Naive thymus-derived CD4-positive, alpha-beta T cell (primary cell): Measurements from ENCODE around the gene AATK. TPM values are rescaled to one million over a fixed set of nuclear protein-coding genes. Genes with fewer than 3 reads are reported as not detected.

Source experiments
- ATAC-seq: fragments of 150-1000 bp; cut with Tn5 transposase; 2 replicates; pipeline ENCODE4 v1.10.0; 2021; ENCODE audit warnings: mild to moderate bottlenecking, moderate library complexity
- CTCF ChIA-PET: fragments of 350-600 bp; sonication (Branson Sonifier 250); formaldehyde crosslinking; loops from one replicate; lab custom pipeline; 2021; ENCODE audit warnings: antibody characterized with exemption; lab: Charles Lee
- POLR2A ChIA-PET: fragments of 350-600 bp; sonication (Branson Sonifier 250); formaldehyde crosslinking; loops from one replicate; lab custom pipeline; 2021; ENCODE audit warnings: antibody characterized with exemption, inconsistent platforms; lab: Charles Lee
- DNase-seq, 9 donors: peaks; one replicate each; pipeline versions ENCODE4 v3.0.0 to v3.0.0-alpha.2; 2020 to 2022; ENCODE audit warnings: mixed read lengths in 1 of 9
- H3K27ac ChIP-seq: one replicate; pipeline ENCODE4 v1.7.0; 2013; ENCODE audit warnings: mild to moderate bottlenecking, low read depth, low read length, moderate library complexity
- H3K27me3 ChIP-seq, 2 donors: one replicate each; pipeline ENCODE4 v1.7.0; 2013; ENCODE audit warnings: low read length in 2 of 2, mild to moderate bottlenecking in 2 of 2, moderate library complexity in 2 of 2; ENCODE audit not compliant: control insufficient read depth in 2 of 2, insufficient read depth in 2 of 2
- H3K36me3 ChIP-seq, 3 experiments: 1 replicate in 2 of 3; 2 replicates in 1 of 3; pipeline ENCODE4 v1.7.0; 2013; ENCODE audit warnings: low read length in 3 of 3, mild to moderate bottlenecking in 3 of 3, moderate library complexity in 1 of 3; ENCODE audit not compliant: insufficient read depth in 3 of 3, control insufficient read depth in 2 of 3
- H3K4me1 ChIP-seq, 2 donors: one replicate each; pipeline ENCODE4 v1.7.0; 2013; ENCODE audit warnings: low read length in 2 of 2, mild to moderate bottlenecking in 2 of 2, moderate library complexity in 1 of 2; ENCODE audit not compliant: control insufficient read depth in 2 of 2, insufficient read depth in 2 of 2
- H3K4me3 ChIP-seq: 2 replicates; pipeline ENCODE4 v1.7.0; 2013; ENCODE audit warnings: mild to moderate bottlenecking, low read length
- H3K9me3 ChIP-seq, 3 experiments: 1 replicate in 2 of 3; 2 replicates in 1 of 3; pipeline ENCODE4 v1.7.0; 2013; ENCODE audit warnings: low read length in 3 of 3; ENCODE audit not compliant: control insufficient read depth in 2 of 3
- H3K27ac Mint-ChIP-seq, 9 donors: one replicate each; pipeline ENCODE4 v1.8.0; 2020 to 2022; ENCODE audit warnings: mixed read lengths in 9 of 9, mild to moderate bottlenecking in 8 of 9, moderate library complexity in 5 of 9, inconsistent platforms in 2 of 9
- H3K27me3 Mint-ChIP-seq, 5 donors: one replicate each; pipeline ENCODE4 v1.8.0; 2021 to 2022; ENCODE audit warnings: mixed read lengths in 5 of 5, mild to moderate bottlenecking in 1 of 5
- H3K36me3 Mint-ChIP-seq, 5 donors: one replicate each; pipeline ENCODE4 v1.8.0; 2020 to 2022; ENCODE audit warnings: mixed read lengths in 5 of 5, mild to moderate bottlenecking in 3 of 5, inconsistent platforms in 1 of 5
- H3K4me1 Mint-ChIP-seq, 7 donors: one replicate each; pipeline ENCODE4 v1.8.0; 2020 to 2022; ENCODE audit warnings: mixed read lengths in 7 of 7, mild to moderate bottlenecking in 3 of 7, inconsistent platforms in 1 of 7
- H3K4me3 Mint-ChIP-seq, 10 donors: one replicate each; pipeline ENCODE4 v1.8.0; 2020 to 2022; ENCODE audit warnings: mild to moderate bottlenecking in 10 of 10, mixed read lengths in 10 of 10, moderate library complexity in 6 of 10, inconsistent platforms in 2 of 10
- H3K9me3 Mint-ChIP-seq, 11 donors: one replicate each; pipeline ENCODE4 v1.8.0; 2020 to 2022; ENCODE audit warnings: mixed read lengths in 11 of 11, mild to moderate bottlenecking in 4 of 11, inconsistent platforms in 1 of 11, moderate library complexity in 1 of 11
- intact Hi-C, 2 donors: fragments of 100-400 bp; cut with micrococcal nuclease; formaldehyde crosslinking; loops; one replicate each; pipeline ENCODE4 v1.15.1; 2023
- polyA plus RNA-seq, 2 donors: library from polyadenylated mRNA; unstranded; fragments of 300-500 nt; fragmentation: Illumina TruSeq; gene quantifications; one replicate each; pipeline ENCODE4 v1.2.3, GENCODE V29; 2021
- total RNA-seq, 6 experiments: library from RNA in 5 of 6; stranded (reverse) in 5 of 6; gene quantifications; 1 replicate in 5 of 6; 2 replicates in 1 of 6; pipeline ENCODE4 v1.2.3 and lab custom pipeline; 2021 to 2026

Gene AATK
- total and polyA plus RNA-seq, 7 experiments from 2014 or later: 0.46 to 10.4 (median 1.4) TPM; not detected in 2

GRCh38 chr17:81169870-81170309, 3.9 kb upstream of the AATK start:
- Mint-ChIP-seq H3K4me3 (no peak overlapping the region), H3K9me3 (peaks cover 0 to 1% (median 0%) of the 10 kb centered on the region in 11 donors), H3K27ac (no peak overlapping the region), H3K36me3 (no peaks in the 10 kb centered on the region), H3K4me1 (no peaks in the 10 kb centered on the region), H3K27me3 (peaks cover 0 to 11% (median 4%) of the 10 kb centered on the region in 5 donors)
- ATAC-seq (no peak), DNase-seq (no peak)
- Histone ChIP-seq H3K9me3 (no peaks in the 10 kb centered on the region), H3K27me3 (no peaks in the 10 kb centered on the region), H3K36me3 (no peaks in the 10 kb centered on the region), H3K27ac (no peak overlapping the region), H3K4me1 (no peaks in the 10 kb centered on the region), H3K4me3 (no peak overlapping the region)
- ChIA-PET CTCF (no interaction called here), POLR2A (no interaction called here)
- intact Hi-C loops: no loop called here

DNA sequence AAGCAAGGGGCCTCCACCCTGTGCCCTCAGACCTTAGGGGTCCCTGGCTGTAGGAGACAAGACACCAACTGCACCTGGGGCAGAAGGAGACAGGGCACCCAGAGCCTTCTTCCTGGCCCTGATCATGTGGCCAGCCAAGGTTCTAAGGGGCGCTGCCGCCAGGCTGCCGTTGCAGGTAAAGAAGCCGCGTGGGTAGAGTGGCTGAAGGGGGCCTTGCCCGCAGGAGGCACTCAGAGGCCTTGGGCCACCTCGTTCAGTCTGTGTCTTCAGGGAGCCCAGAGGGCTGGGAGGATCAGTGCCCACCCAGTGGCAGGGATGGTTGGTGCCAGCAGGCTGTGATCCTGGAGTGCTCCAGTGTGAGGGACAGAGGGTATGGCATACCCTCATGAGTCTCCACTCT, 1.6 kb upstream of the AATK start:
- Histone ChIP-seq H3K4me1 (no peaks in the 10 kb centered on the region), H3K36me3 (no peaks in the 10 kb centered on the region), H3K27me3 (no peaks in the 10 kb centered on the region), H3K4me3 (no peak overlapping the region), H3K9me3 (no peaks in the 10 kb centered on the region), H3K27ac (no peak overlapping the region)
- POLR2A ChIA-PET: no interaction called here
- H3K27me3 Mint-ChIP-seq: peaks cover 0 to 19% (median 10%) of the 10 kb centered on the region in 5 donors
- peak overlapping the region in 1 of 9 donors; percentile 83 for H3K27ac Mint-ChIP-seq
- CTCF ChIA-PET: no interaction called here
- no peaks in the 10 kb centered on the region for H3K36me3 Mint-ChIP-seq
- peaks cover 0 to 1% (median 0%) of the 10 kb centered on the region in 11 donors for H3K9me3 Mint-ChIP-seq
- DNase-seq (no peak), ATAC-seq (no peak)
- intact Hi-C loops: no loop called here
- peak overlapping the region in 2 of 10 donors; percentile 29 to 76 for H3K4me3 Mint-ChIP-seq
- no peaks in the 10 kb centered on the region for H3K4me1 Mint-ChIP-seq

GRCh38 chr17:81167194-81167524, 1.1 kb upstream of the AATK start:
- no peak overlapping the region for H3K27ac ChIP-seq
- no peaks in the 10 kb centered on the region for H3K4me1 Mint-ChIP-seq

DNA sequence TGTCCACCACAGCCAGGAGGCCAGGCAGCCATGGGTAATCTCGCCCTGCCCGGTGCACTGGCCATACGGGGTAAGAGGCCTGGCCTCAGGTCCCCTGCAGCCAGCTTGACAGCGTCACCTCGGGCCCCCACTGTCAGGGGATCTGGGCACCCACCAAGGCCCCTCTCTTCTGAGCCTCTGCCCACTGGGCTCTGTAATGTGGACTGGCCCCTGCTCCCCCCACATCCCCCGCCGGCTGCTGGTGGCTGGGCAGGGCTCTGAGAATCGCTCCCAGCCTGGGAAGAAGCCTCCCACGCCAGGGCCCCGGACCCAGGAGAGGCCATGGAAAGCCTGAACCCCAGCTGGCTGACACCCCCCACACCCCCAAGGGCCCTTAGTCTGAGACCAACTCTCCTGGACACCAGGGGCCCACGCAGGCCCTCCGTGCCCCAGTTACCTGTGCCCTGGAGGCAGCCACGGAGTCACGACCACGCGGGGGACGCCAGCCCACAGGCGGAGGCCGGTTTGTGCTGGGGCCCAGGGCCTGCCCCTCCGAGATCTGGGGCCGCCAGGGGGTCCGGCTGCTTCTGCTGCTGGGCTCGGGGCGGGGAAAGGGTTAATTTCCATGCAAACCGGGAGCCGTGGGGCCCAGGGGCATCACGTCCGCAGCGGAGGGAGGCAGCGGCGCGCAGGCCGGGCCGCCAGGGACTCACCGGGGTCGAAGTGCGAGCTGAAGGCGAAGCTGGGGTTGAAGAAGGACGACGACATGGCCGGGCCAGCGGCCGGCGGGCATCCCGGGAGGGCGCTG, 582 bp downstream of the AATK start, which contains the start of gene PVALEF:
Gene PVALEF, plus strand, starts transcription at position 262 of the 787 bp plus-strand sequence. CDS start 15,720 bp downstream, outside the sequence.
- no peaks in the 10 kb centered on the region for H3K36me3 ChIP-seq
- intact Hi-C loops: no loop called here
- H3K4me1 ChIP-seq: no peaks in the 10 kb centered on the region
- ChIA-PET POLR2A (no interaction called here), CTCF (no interaction called here)
- no peaks in the 10 kb centered on the region for H3K9me3 ChIP-seq
- no peak within 1 kb of the TSS for H3K27ac ChIP-seq
- no peak within 1 kb of the TSS for H3K27ac Mint-ChIP-seq
- peaks cover 0 to 5% (median 0%) of the 10 kb centered on the region in 7 donors for H3K4me1 Mint-ChIP-seq
- H3K27me3 Mint-ChIP-seq: peaks cover 0 to 21% (median 17%) of the 10 kb centered on the region in 5 donors
- no peak within 1 kb of the TSS for H3K4me3 ChIP-seq
- ATAC-seq (no peak), DNase-seq (no peak)
- H3K36me3 Mint-ChIP-seq: no peaks in the 10 kb centered on the region
- H3K4me3 Mint-ChIP-seq: peak within 1 kb of the TSS in 6 of 10 donors; percentile 23 to 76 (median 32)
- no peaks in the 10 kb centered on the region for H3K27me3 ChIP-seq
- H3K9me3 Mint-ChIP-seq: peaks cover 0 to 1% (median 0%) of the 10 kb centered on the region in 11 donors

More at GRCh38 chr17:81167194-81167524, 1.1 kb upstream of the AATK start:
- Mint-ChIP-seq H3K9me3 (peaks cover 0 to 1% (median 0%) of the 10 kb centered on the region in 11 donors), H3K27me3 (peaks cover 0 to 19% (median 10%) of the 10 kb centered on the region in 5 donors), H3K27ac (peak overlapping the region in 2 of 9 donors; percentile 48 to 83), H3K36me3 (no peaks in the 10 kb centered on the region), H3K4me3 (peak overlapping the region in 5 of 10 donors; percentile 29 to 76 (median 49))
- H3K4me3 ChIP-seq: no peak overlapping the region
- intact Hi-C loops: no loop called here
- H3K27me3 ChIP-seq: no peaks in the 10 kb centered on the region
- ATAC-seq (no peak), DNase-seq (no peak)
- no peaks in the 10 kb centered on the region for H3K4me1 ChIP-seq
- H3K9me3 ChIP-seq: no peaks in the 10 kb centered on the region
- no peaks in the 10 kb centered on the region for H3K36me3 ChIP-seq
- ChIA-PET POLR2A (no interaction called here), CTCF (no interaction called here)

GRCh38 chr17:81164371-81165245, 1.4 kb downstream of the AATK start:
- Histone ChIP-seq H3K4me3 (no peak overlapping the region), H3K27me3 (no peaks in the 10 kb centered on the region), H3K36me3 (no peaks in the 10 kb centered on the region), H3K4me1 (no peaks in the 10 kb centered on the region), H3K9me3 (no peaks in the 10 kb centered on the region), H3K27ac (no peak overlapping the region)
- intact Hi-C loops: no loop called here
- ATAC-seq (no peak), DNase-seq (no peak)
- H3K9me3 Mint-ChIP-seq: peaks cover 0 to 1% (median 0%) of the 10 kb centered on the region in 11 donors
- POLR2A ChIA-PET: no interaction called here
- CTCF ChIA-PET: no interaction called here
- H3K4me3 Mint-ChIP-seq: peak overlapping the region in 6 of 10 donors; percentile 9 to 76 (median 20)
- H3K27me3 Mint-ChIP-seq: peaks cover 0 to 23% (median 17%) of the 10 kb centered on the region in 5 donors
- H3K36me3 Mint-ChIP-seq: no peaks in the 10 kb centered on the region
- no peak overlapping the region for H3K27ac Mint-ChIP-seq
- peaks cover 0 to 5% (median 0%) of the 10 kb centered on the region in 7 donors for H3K4me1 Mint-ChIP-seq

- Mint-ChIP-seq H3K27me3 (peaks cover 0 to 23% (median 17%) of the 10 kb centered on the region in 5 donors), H3K4me1 (peaks cover 0 to 5% (median 0%) of the 10 kb centered on the region in 7 donors), H3K4me3 (peak overlapping the region in 4 of 10 donors; percentile 12 to 76 (median 38)), H3K36me3 (no peaks in the 10 kb centered on the region), H3K27ac (no peak overlapping the region), H3K9me3 (peaks cover 0 to 1% (median 0%) of the 10 kb centered on the region in 11 donors)
- Histone ChIP-seq H3K9me3 (no peaks in the 10 kb centered on the region), H3K4me3 (no peak overlapping the region), H3K27ac (no peak overlapping the region), H3K4me1 (no peaks in the 10 kb centered on the region), H3K36me3 (no peaks in the 10 kb centered on the region), H3K27me3 (no peaks in the 10 kb centered on the region)
- intact Hi-C loops: no loop called here
- DNase-seq (no peak), ATAC-seq (no peak)
- ChIA-PET POLR2A (no interaction called here), CTCF (no interaction called here)
Observed at GRCh38 chr17:81163703-81164370, 2.2 kb downstream of the AATK start.
